Psoas muscle (tissue), 8 donors: ENCODE data around the gene HEATR1. TPM values are rescaled to one million over a fixed set of nuclear protein-coding genes. Genes with fewer than 3 reads are reported as not detected.
"Not testable (repeated sequence)": the region's sequence is repeated elsewhere in the genome, so short reads cannot be mapped to it uniquely, and the experiment has no call there.

Source experiments
- ATAC-seq, 4 donors: fragments of 200-7000 bp; cut with Tn5 transposase; one replicate each; pipeline ENCODE4 v1.9.1; 2020; ENCODE audit warnings: moderate library complexity in 3 of 4, mild to moderate bottlenecking in 2 of 4
- DNase-seq, 2 donors: peaks; one replicate each; pipeline ENCODE4 v3.0.0-alpha.2; 2020
- H3K27ac ChIP-seq: fragments of 200-600 bp; one replicate; pipeline ENCODE4 v1.8.0; 2022
- H3K27me3 ChIP-seq, 3 donors: fragments of 200-600 bp in 1 of 3; one replicate each; pipeline versions ENCODE4 v1.6.1 to v1.8.0; 2013 to 2022; ENCODE audit warnings: low read length in 2 of 3, mild to moderate bottlenecking in 2 of 3, moderate library complexity in 1 of 3; ENCODE audit not compliant: insufficient read depth in 3 of 3
- H3K36me3 ChIP-seq, 2 donors: fragments of 200-600 bp in 1 of 2; one replicate each; pipeline versions ENCODE4 v1.6.1 to v1.8.0; 2013 to 2022; ENCODE audit warnings: low read depth in 1 of 2, mild to moderate bottlenecking in 1 of 2, moderate library complexity in 1 of 2; ENCODE audit not compliant: insufficient read depth in 1 of 2
- H3K4me1 ChIP-seq: fragments of 200-600 bp; one replicate; pipeline ENCODE4 v1.8.0; 2022
- H3K4me3 ChIP-seq: fragments of 200-600 bp; one replicate; pipeline ENCODE4 v1.8.0; 2022; ENCODE audit warnings: mild to moderate bottlenecking
- H3K9me3 ChIP-seq: fragments of 200-600 bp; one replicate; pipeline ENCODE4 v1.8.0; 2022
- CTCF ChIP-seq: fragments of 200-600 bp; IDR thresholded peaks from one replicate; pipeline ENCODE4 v1.8.0; 2022; ENCODE audit warnings: antibody characterized with exemption
- WGBS, 3 donors: extraction: QIAGEN DNeasy Blood & Tissue Kit; methylation state at CpG; one replicate each; pipeline versions ENCODE4 v1.1.6 to v1.1.7; 2013; 5-methylcytosine and 5-hydroxymethylcytosine counted together
- intact Hi-C, 2 donors: fragments of 100-400 bp; cut with DNase I; formaldehyde crosslinking; loops; one replicate each; pipeline versions ENCODE4 v1.11.0 to v1.14.2; 2022
- polyA plus RNA-seq, 3 donors: library from polyadenylated mRNA; stranded (reverse); fragments of 200-250 nt; gene quantifications; one replicate each; pipeline ENCODE4 v1.2.3, GENCODE V29; 2013
- total RNA-seq, 4 donors: library from RNA; stranded (reverse); fragmentation: NEBNext Ultra II Directional in 2 of 4; extraction: Animal tissue kit (Norgen Biotek cat#: 25700) in 2 of 4; gene quantifications; one replicate each; pipeline versions ENCODE4 v1.2.1 to v1.2.4, GENCODE V29; 2021 to 2023
- donor health status: healthy with polysubstance abuse.
- donor health status: DM: no; HTN: no; CAD: no; lungs with moderate emphysema.
- donor health status: Bipolar disorder and iron deficiency.
- donor health status: healthy.
- donor health status: DM: yes; HTN: yes; CAD: no.
- donor health status: DM: no; HTN: no; CAD: no.
- donor health status: DM: no; HTN: no; CAD: no.
- donor health status: DM: yes; HTN: yes; CAD: no.

The HEATR1 gene
- total and polyA plus RNA-seq, 7 donors: 4.5 to 23.9 (median 14.2) TPM

DNA sequence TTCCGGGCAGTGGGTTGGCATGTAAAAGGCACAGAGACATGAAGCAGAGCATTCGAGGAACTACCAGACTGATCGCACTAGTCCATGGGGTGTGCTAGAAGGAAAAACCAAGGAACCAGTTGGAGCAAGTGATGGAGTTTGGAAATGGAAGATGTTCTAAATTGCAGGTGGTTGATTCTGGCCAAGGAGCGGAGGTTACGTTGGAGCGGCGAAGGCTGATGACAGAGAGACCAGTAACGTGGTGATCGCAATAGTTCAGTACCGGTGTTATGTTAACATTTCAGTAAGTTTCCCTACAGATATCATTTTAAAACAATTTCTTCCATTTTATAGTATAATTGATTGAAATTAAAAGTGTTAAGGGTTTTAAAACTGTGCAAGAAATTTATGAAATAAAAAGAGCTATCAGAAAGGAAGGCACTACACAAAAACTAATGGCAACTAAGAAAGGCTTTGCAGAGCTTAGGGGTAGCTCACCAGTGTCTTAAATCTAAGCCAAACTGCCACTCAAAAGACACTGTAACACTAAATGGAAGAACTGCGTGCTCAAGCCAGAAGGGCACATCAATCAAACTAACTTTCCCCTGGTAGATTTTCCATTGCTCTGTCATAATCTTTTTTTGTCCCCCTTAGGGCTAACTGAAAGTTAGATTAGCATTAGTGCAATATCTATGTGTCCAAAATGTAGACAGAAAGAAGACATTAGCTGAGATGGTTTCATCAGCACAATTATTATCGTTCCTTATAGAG, 11.3 kb upstream of the HEATR1 start:
- ATAC-seq (peak; percentile 79 to 86 (median 86)), DNase-seq (no peak)
- Histone ChIP-seq H3K4me3 (peak overlapping the region; percentile 47), H3K36me3 (no peaks in the 10 kb centered on the region), H3K27me3 (no peaks in the 10 kb centered on the region), H3K9me3 (no peaks in the 10 kb centered on the region), H3K4me1 (peaks cover 24% of the 10 kb centered on the region), H3K27ac (peak overlapping the region; percentile 88)
- intact Hi-C loops: loop anchor here in 1 of 2 donors (5.0 kb wide), 1 partner anchor 87 kb away; no protein-coding TSS in a partner anchor
- 38 to 58% (median 50%) methylated on average over 12 of the region's 12 CpGs for WGBS, 3 donors
- no peak for TF ChIP-seq CTCF

GRCh38 chr1:236612349-236612748, 8.0 kb upstream of the HEATR1 start:
- intact Hi-C loops: loop anchor here in 1 of 2 donors (5.0 kb wide), 1 partner anchor 160 kb away; no protein-coding TSS in a partner anchor
- no peak for ATAC-seq
- Histone ChIP-seq H3K9me3 (no peaks in the 10 kb centered on the region), H3K4me1 (peaks cover 15% of the 10 kb centered on the region), H3K27ac (no peak overlapping the region), H3K27me3 (no peaks in the 10 kb centered on the region), H3K4me3 (no peak overlapping the region), H3K36me3 (no peaks in the 10 kb centered on the region)
- no peak for TF ChIP-seq CTCF
- WGBS, 3 donors: 93 to 100% (median 96%) methylated on average over 1 of the region's 1 CpG
- DNase-seq: no peak

DNA sequence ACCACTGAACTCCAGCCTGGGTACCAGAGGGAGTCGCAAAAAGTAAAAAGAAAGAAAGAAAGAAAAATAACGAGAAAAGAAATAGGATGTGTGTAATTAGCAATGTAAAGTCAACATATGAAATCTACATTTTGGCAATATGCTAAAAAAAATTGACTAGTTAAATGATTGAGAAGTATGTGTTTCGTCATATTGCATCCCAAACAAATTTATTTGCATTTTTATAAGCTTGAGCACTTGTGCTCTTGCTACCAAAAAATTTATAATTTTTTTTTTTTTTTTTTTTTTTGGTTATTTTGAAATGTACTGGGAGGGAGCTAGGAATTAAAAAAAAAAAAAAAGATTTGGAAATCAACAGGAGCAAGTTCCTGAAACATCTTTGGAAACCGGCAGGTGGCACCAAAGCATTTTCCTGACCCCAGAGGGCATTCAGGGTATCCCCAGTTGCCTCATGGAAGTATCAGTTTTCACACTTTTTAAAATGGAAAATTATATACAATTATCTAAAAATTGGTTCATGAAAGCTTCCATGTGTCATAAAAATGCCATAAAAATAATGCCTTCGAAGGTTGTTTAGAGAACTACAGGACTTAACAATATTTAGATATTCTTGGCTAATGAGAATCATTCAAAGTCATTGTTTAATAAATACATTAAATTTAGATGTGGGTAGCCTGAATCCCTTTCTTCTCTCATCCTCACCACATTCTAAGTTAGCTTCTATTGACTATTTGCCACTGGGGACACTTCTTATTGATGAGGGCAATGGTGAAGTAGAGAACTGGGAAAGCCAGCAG, 4.8 kb upstream of the HEATR1 start:
- no peaks in the 10 kb centered on the region for H3K36me3 ChIP-seq
- TF ChIP-seq CTCF: peak; percentile 70
- H3K27me3 ChIP-seq: no peaks in the 10 kb centered on the region
- H3K4me1 ChIP-seq: peaks cover 5% of the 10 kb centered on the region
- intact Hi-C loops: loop anchor here in 1 of 2 donors (10.0 kb wide), 2 partner anchors 116 to 186 kb away; partner anchors contain the start of gene MTR
- no peaks in the 10 kb centered on the region for H3K9me3 ChIP-seq
- H3K4me3 ChIP-seq: no peak overlapping the region
- WGBS, 3 donors: 9 to 22% (median 16%) methylated on average over 5 of the region's 5 CpGs
- peak in 2 of 4 donors; percentile 18 to 52 for ATAC-seq
- H3K27ac ChIP-seq: no peak overlapping the region
- DNase-seq: peak; percentile 44 to 80

- H3K36me3 ChIP-seq, H3K4me3 ChIP-seq, H3K9me3 ChIP-seq, H3K27ac ChIP-seq, H3K27me3 ChIP-seq, DNase-seq, ATAC-seq: not testable (repeated sequence)
- WGBS, 3 donors: 92 to 95% (median 94%) methylated on average over 10 of the region's 10 CpGs
- peaks cover 15% of the 10 kb centered on the region for H3K4me1 ChIP-seq
- intact Hi-C loops: loop anchor here in 1 of 2 donors (10.0 kb wide), 2 partner anchors 117 to 187 kb away; partner anchors contain the start of gene MTR
Observed at GRCh38 chr1:236607597-236607996, 3.3 kb upstream of the HEATR1 start.
